RWPE2 (cell line): ENCODE measurements around the gene NDUFV2.

Experiments
- ATAC-seq: fragments of 200-7000 bp; cut with Tn5 transposase; 3 replicates; pipeline ENCODE4 v1.9.1; 2021; ENCODE audit warnings: low read depth
- DNase-seq: peaks from one replicate; pipeline ENCODE4 v3.0.0-alpha.2; 2020; ENCODE audit warnings: low spot score
- H3K27ac ChIP-seq: fragments of 450-650 bp; 2 replicates; pipeline ENCODE4 v1.5.1; 2017; ENCODE audit warnings: mild to moderate bottlenecking; ENCODE audit not compliant: poor library complexity, severe bottlenecking
- H3K27me3 ChIP-seq: fragments of 250-450 bp; sonication (Bioruptor Pico); 2 replicates; pipeline ENCODE4 v1.5.1; 2021; ENCODE audit warnings: mild to moderate bottlenecking, moderate library complexity; ENCODE audit not compliant: insufficient read depth, poor library complexity, severe bottlenecking
- H3K36me3 ChIP-seq: fragments of 250-450 bp; sonication (Bioruptor Pico); 2 replicates; pipeline ENCODE4 v1.5.1; 2020; ENCODE audit warnings: low read depth, mild to moderate bottlenecking, moderate library complexity
- H3K4me1 ChIP-seq: fragments of 250-450 bp; sonication (Bioruptor Pico); 2 replicates; pipeline ENCODE4 v1.5.1; 2021; ENCODE audit warnings: mild to moderate bottlenecking, moderate library complexity; ENCODE audit not compliant: insufficient read depth, poor library complexity, severe bottlenecking
- H3K4me3 ChIP-seq: fragments of 250-450 bp; sonication (Bioruptor Pico); 2 replicates; pipeline ENCODE4 v1.5.1; 2021; ENCODE audit warnings: mild to moderate bottlenecking, moderate library complexity; ENCODE audit not compliant: severe bottlenecking
- H3K9me3 ChIP-seq: fragments of 250-450 bp; sonication (Bioruptor Pico); 2 replicates; pipeline ENCODE4 v1.5.1; 2021; ENCODE audit warnings: mild to moderate bottlenecking, moderate library complexity; ENCODE audit not compliant: severe bottlenecking
- TF ChIP-seq, protein P1 (sequence below): fragments of 450-650 bp; IDR thresholded peaks from one replicate; pipeline ENCODE4 v1.5.1; 2017; ENCODE audit warnings: mild to moderate bottlenecking, moderate library complexity; ENCODE audit not compliant: poor library complexity, severe bottlenecking

Gene NDUFV2

DNA sequence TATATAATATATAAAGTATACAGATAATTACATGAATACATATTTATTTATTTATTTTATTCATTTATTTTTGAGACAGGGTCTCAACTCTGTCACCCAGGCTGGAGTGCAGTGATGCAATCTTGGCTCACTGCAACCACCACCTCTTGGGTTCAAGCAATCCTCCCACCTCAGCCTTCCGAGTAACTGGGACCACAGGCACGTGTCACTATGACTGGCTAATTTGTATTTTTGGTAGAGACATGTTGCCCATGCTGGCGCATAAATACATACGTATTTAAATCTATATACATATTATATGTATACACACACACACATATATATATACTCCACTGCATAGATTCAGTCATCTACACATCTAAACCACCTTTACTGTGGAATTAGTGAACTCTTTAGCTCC, 20.6 kb upstream of the NDUFV2 start:
- no peak for ATAC-seq
- Histone ChIP-seq H3K4me3 (no peak overlapping the region), H3K4me1 (no peaks in the 10 kb centered on the region), H3K9me3 (no peaks in the 10 kb centered on the region), H3K36me3 (no peaks in the 10 kb centered on the region), H3K27ac (no peak overlapping the region), H3K27me3 (no peaks in the 10 kb centered on the region)
- TF ChIP-seq, protein P1, sequence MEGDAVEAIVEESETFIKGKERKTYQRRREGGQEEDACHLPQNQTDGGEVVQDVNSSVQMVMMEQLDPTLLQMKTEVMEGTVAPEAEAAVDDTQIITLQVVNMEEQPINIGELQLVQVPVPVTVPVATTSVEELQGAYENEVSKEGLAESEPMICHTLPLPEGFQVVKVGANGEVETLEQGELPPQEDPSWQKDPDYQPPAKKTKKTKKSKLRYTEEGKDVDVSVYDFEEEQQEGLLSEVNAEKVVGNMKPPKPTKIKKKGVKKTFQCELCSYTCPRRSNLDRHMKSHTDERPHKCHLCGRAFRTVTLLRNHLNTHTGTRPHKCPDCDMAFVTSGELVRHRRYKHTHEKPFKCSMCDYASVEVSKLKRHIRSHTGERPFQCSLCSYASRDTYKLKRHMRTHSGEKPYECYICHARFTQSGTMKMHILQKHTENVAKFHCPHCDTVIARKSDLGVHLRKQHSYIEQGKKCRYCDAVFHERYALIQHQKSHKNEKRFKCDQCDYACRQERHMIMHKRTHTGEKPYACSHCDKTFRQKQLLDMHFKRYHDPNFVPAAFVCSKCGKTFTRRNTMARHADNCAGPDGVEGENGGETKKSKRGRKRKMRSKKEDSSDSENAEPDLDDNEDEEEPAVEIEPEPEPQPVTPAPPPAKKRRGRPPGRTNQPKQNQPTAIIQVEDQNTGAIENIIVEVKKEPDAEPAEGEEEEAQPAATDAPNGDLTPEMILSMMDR = no peak
- no peak for DNase-seq

GRCh38 chr18:9082711-9083510, 19.6 kb upstream of the NDUFV2 start:
- DNase-seq (no peak), ATAC-seq (no peak)
- no peaks in the 10 kb centered on the region for H3K36me3 ChIP-seq
- H3K4me3 ChIP-seq = no peak overlapping the region
- H3K27me3 ChIP-seq = no peaks in the 10 kb centered on the region
- H3K27ac ChIP-seq = no peak overlapping the region
- no peaks in the 10 kb centered on the region for H3K4me1 ChIP-seq
- H3K9me3 ChIP-seq = no peaks in the 10 kb centered on the region
- TF ChIP-seq, protein P1 = no peak

DNA sequence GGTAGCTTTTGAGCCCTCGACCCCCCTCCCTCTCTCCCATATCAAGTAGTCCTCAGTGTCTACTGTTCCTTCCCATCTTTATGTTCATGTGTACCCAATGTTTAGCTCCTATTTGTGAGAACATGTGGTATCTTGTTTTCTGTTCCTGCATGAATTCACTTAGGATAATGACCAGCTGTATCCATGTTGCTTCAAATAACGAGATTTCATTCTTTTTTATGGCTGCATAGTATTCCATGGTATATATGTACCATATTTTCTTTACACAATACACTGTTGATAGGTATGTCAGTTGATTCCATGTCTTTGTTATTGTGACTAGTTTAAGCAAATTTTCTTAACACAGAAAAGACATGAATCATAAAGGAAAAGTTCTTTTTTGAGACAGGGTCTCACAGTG, 16.5 kb upstream of the NDUFV2 start:
- ATAC-seq = no peak
- no peaks in the 10 kb centered on the region for H3K9me3 ChIP-seq
- H3K27me3 ChIP-seq = no peaks in the 10 kb centered on the region
- no peak for DNase-seq
- H3K4me3 ChIP-seq = no peak overlapping the region
- H3K4me1 ChIP-seq = no peaks in the 10 kb centered on the region
- no peaks in the 10 kb centered on the region for H3K36me3 ChIP-seq
- no peak overlapping the region for H3K27ac ChIP-seq
- TF ChIP-seq, protein P1 = no peak

- ATAC-seq = no peak
- H3K9me3 ChIP-seq = no peaks in the 10 kb centered on the region
Observed at GRCh38 chr18:9086624-9087023, 15.9 kb upstream of the NDUFV2 start.

GRCh38 chr18:9087144-9087543, 15.4 kb upstream of the NDUFV2 start:
- Histone ChIP-seq H3K27me3 (no peaks in the 10 kb centered on the region), H3K27ac (no peak overlapping the region), H3K36me3 (no peaks in the 10 kb centered on the region), H3K4me1 (no peaks in the 10 kb centered on the region), H3K4me3 (no peak overlapping the region), H3K9me3 (no peaks in the 10 kb centered on the region)
- no peak for DNase-seq
- TF ChIP-seq, protein P1 = no peak
- ATAC-seq = no peak

More at GRCh38 chr18:9086624-9087023, 15.9 kb upstream of the NDUFV2 start:
- Histone ChIP-seq H3K36me3 (no peaks in the 10 kb centered on the region), H3K4me3 (no peak overlapping the region), H3K27ac (no peak overlapping the region), H3K27me3 (no peaks in the 10 kb centered on the region), H3K4me1 (no peaks in the 10 kb centered on the region)
- TF ChIP-seq, protein P1 = no peak
- DNase-seq = no peak
